ENCODE results near the gene DUSP3. TPM values are rescaled to one million over a fixed set of nuclear protein-coding genes. Genes with fewer than 3 reads are reported as not detected.

DUSP3 gene
- total and polyA plus RNA-seq, 8 donors, result 30.9 to 105 (median 34.5) TPM

DNA sequence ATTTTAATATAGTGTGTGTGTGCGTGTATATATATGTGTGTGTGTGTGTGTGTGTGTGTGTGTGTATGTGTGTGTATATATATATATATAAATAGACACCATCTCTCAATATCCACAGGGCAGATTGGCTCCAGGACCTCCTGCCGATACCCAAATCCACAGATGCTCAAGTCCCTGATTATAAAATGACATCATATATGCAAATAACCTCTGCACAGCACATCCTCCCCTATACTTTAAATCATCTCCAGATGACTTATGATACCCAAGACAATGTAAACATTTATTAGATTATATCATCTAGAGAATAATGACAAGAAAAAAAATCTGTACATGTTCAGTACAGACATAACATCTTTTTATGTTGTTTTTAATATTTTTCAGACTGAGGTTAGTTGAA is 7.8 kb downstream of the DUSP3 start:
- Histone ChIP-seq H3K4me3 (no peak overlapping the region), H3K27ac (no peak overlapping the region), H3K4me1 (peaks cover 6 to 89% of the 10 kb centered on the region in 2 donors), H3K9me3 (no peaks in the 10 kb centered on the region), H3K36me3 (peaks cover 0 to 88% of the 10 kb centered on the region in 2 donors), H3K27me3 (no peaks in the 10 kb centered on the region)
- ATAC-seq (no peak), DNase-seq (no peak)
- TF ChIP-seq CTCF (IDR thresholded peaks at IDR 0.05), result no peak
- intact Hi-C loops (cut with DNase I), result no loop called here

- ATAC-seq (no peak), DNase-seq (no peak)
- Histone ChIP-seq H3K4me1 (peaks cover 6 to 89% of the 10 kb centered on the region in 2 donors), H3K36me3 (peaks cover 0 to 89% of the 10 kb centered on the region in 2 donors), H3K4me3 (no peak overlapping the region), H3K27me3 (no peaks in the 10 kb centered on the region), H3K27ac (no peak overlapping the region), H3K9me3 (no peaks in the 10 kb centered on the region)
- no peak for TF ChIP-seq CTCF (IDR thresholded peaks at IDR 0.05)
- intact Hi-C loops (cut with DNase I), result no loop called here
Observed at GRCh38 chr17:43769859-43770258, 8.9 kb downstream of the DUSP3 start.

DNA sequence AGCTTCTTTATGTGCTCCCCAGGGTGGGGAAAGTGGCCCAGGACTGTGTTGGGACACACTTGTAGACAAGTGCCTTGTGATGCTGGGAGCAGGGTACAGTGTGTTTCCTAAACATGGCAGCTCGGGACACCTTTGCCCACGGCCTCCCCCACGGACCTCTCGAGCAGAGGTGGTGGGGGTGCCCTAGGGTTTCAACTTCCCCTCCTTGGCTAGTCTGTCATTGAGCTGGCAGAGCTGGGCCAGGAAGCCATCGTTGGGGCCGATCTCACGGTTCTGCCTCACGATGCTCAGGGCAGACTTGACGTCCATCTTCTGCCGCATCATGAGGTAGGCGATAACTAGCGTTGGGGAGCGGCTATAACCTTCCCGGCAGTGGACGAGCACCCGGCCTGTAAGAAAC is 9.4 kb downstream of the DUSP3 start:
- no peaks in the 10 kb centered on the region for H3K9me3 ChIP-seq
- intact Hi-C loops (cut with DNase I), result no loop called here
- H3K4me3 ChIP-seq, result no peak overlapping the region
- ATAC-seq (no peak), DNase-seq (no peak)
- peak overlapping the region; percentile 18 to 29 for H3K27ac ChIP-seq
- no peak for TF ChIP-seq CTCF (IDR thresholded peaks at IDR 0.05)
- H3K27me3 ChIP-seq, result no peaks in the 10 kb centered on the region
- peaks cover 6 to 89% of the 10 kb centered on the region in 2 donors for H3K4me1 ChIP-seq
- peaks cover 0 to 85% of the 10 kb centered on the region in 2 donors for H3K36me3 ChIP-seq

DNA sequence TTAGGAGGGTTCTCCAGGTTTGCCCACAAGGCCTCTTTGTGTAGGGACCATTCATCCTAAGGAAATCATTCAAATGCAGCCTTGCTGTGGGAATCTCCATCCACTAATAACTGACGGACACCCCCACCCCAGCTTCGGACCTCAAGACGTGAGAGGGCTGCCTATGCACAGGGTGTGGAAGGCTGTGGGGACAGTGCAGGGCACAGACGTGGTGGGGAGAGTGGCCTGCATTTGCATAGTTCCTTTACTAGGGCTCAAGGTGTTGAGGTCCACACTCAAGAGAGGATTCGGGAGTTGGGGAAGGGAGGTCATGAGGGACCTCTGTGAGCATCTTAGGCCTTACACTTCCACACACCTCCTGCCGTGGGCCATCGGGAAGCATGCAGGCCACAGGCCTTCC is 9.8 kb downstream of the DUSP3 start:
- H3K9me3 ChIP-seq, result no peaks in the 10 kb centered on the region
- DNase-seq (no peak), ATAC-seq (no peak)
- peaks cover 0 to 80% of the 10 kb centered on the region in 2 donors for H3K36me3 ChIP-seq
- no peaks in the 10 kb centered on the region for H3K27me3 ChIP-seq
- H3K4me3 ChIP-seq, result no peak overlapping the region
- TF ChIP-seq CTCF (IDR thresholded peaks at IDR 0.05), result no peak
- peak overlapping the region; percentile 18 to 29 for H3K27ac ChIP-seq
- H3K4me1 ChIP-seq, result peaks cover 6 to 87% of the 10 kb centered on the region in 2 donors
- intact Hi-C loops (cut with DNase I), result no loop called here

GRCh38 chr17:43768382-43768781 is 10.4 kb downstream of the DUSP3 start:
- peaks cover 0 to 74% of the 10 kb centered on the region in 2 donors for H3K36me3 ChIP-seq
- H3K9me3 ChIP-seq, result no peaks in the 10 kb centered on the region
- intact Hi-C loops (cut with DNase I), result no loop called here
- H3K27ac ChIP-seq, result peak overlapping the region in 1 of 2 donors; percentile 18
- ATAC-seq (peak; percentile 57), DNase-seq (peak in 1 of 4 donors; percentile 82)
- H3K4me3 ChIP-seq, result no peak overlapping the region
- TF ChIP-seq CTCF (IDR thresholded peaks at IDR 0.05), result no peak
- H3K4me1 ChIP-seq, result peaks cover 6 to 82% of the 10 kb centered on the region in 2 donors
- H3K27me3 ChIP-seq, result no peaks in the 10 kb centered on the region
